Psoas muscle (tissue), 8 donors: ENCODE data around the gene CYP3A5. TPM values are rescaled to one million over a fixed set of nuclear protein-coding genes. Genes with fewer than 3 reads are reported as not detected.
"Not testable (repeated sequence)": the region's sequence is repeated elsewhere in the genome, so short reads cannot be mapped to it uniquely, and the experiment has no call there.

ENCODE experiments used
- ATAC-seq, 4 donors: fragments of 200-7000 bp; cut with Tn5 transposase; one replicate each; pipeline ENCODE4 v1.9.1; 2020; ENCODE audit warnings: moderate library complexity in 3 of 4, mild to moderate bottlenecking in 2 of 4
- DNase-seq, 2 donors: peaks; one replicate each; pipeline ENCODE4 v3.0.0-alpha.2; 2020
- H3K27ac ChIP-seq: fragments of 200-600 bp; one replicate; pipeline ENCODE4 v1.8.0; 2022
- H3K27me3 ChIP-seq, 3 donors: fragments of 200-600 bp in 1 of 3; one replicate each; pipeline versions ENCODE4 v1.6.1 to v1.8.0; 2013 to 2022; ENCODE audit warnings: low read length in 2 of 3, mild to moderate bottlenecking in 2 of 3, moderate library complexity in 1 of 3; ENCODE audit not compliant: insufficient read depth in 3 of 3
- H3K36me3 ChIP-seq, 2 donors: fragments of 200-600 bp in 1 of 2; one replicate each; pipeline versions ENCODE4 v1.6.1 to v1.8.0; 2013 to 2022; ENCODE audit warnings: low read depth in 1 of 2, mild to moderate bottlenecking in 1 of 2, moderate library complexity in 1 of 2; ENCODE audit not compliant: insufficient read depth in 1 of 2
- H3K4me1 ChIP-seq: fragments of 200-600 bp; one replicate; pipeline ENCODE4 v1.8.0; 2022
- H3K4me3 ChIP-seq: fragments of 200-600 bp; one replicate; pipeline ENCODE4 v1.8.0; 2022; ENCODE audit warnings: mild to moderate bottlenecking
- H3K9me3 ChIP-seq: fragments of 200-600 bp; one replicate; pipeline ENCODE4 v1.8.0; 2022
- CTCF ChIP-seq: fragments of 200-600 bp; IDR thresholded peaks from one replicate; pipeline ENCODE4 v1.8.0; 2022; ENCODE audit warnings: antibody characterized with exemption
- WGBS, 3 donors: extraction: QIAGEN DNeasy Blood & Tissue Kit; methylation state at CpG; one replicate each; pipeline versions ENCODE4 v1.1.6 to v1.1.7; 2013; 5-methylcytosine and 5-hydroxymethylcytosine counted together
- intact Hi-C, 2 donors: fragments of 100-400 bp; cut with DNase I; formaldehyde crosslinking; loops; one replicate each; pipeline versions ENCODE4 v1.11.0 to v1.14.2; 2022
- polyA plus RNA-seq, 3 donors: library from polyadenylated mRNA; stranded (reverse); fragments of 200-250 nt; gene quantifications; one replicate each; pipeline ENCODE4 v1.2.3, GENCODE V29; 2013
- total RNA-seq, 4 donors: library from RNA; stranded (reverse); fragmentation: NEBNext Ultra II Directional in 2 of 4; extraction: Animal tissue kit (Norgen Biotek cat#: 25700) in 2 of 4; gene quantifications; one replicate each; pipeline versions ENCODE4 v1.2.1 to v1.2.4, GENCODE V29; 2021 to 2023
- donor health status: healthy with polysubstance abuse.
- donor health status: DM: no; HTN: no; CAD: no; lungs with moderate emphysema.
- donor health status: Bipolar disorder and iron deficiency.
- donor health status: healthy.
- donor health status: DM: yes; HTN: yes; CAD: no.
- donor health status: DM: no; HTN: no; CAD: no.
- donor health status: DM: no; HTN: no; CAD: no.
- donor health status: DM: yes; HTN: yes; CAD: no.

The CYP3A5 gene
- total and polyA plus RNA-seq, 7 donors: 0.12 to 2.4 (median 0.32) TPM

- no peak for DNase-seq
- no peak overlapping the region for H3K4me3 ChIP-seq
- 40 to 79% (median 52%) methylated on average over 1 of the region's 1 CpG for WGBS, 3 donors
Observed at GRCh38 chr7:99707096-99707495, 27.3 kb upstream of the CYP3A5 start.

GRCh38 chr7:99699946-99700345 lies 20.1 kb upstream of the CYP3A5 start:
- intact Hi-C loops: no loop called here
- H3K4me3 ChIP-seq: no peak overlapping the region
- H3K4me1 ChIP-seq: no peaks in the 10 kb centered on the region
- DNase-seq (no peak), ATAC-seq (no peak)
- no peak for TF ChIP-seq CTCF
- no peaks in the 10 kb centered on the region for H3K27me3 ChIP-seq
- H3K9me3 ChIP-seq: no peaks in the 10 kb centered on the region
- H3K27ac ChIP-seq: no peak overlapping the region
- WGBS, 3 donors: 49 to 68% (median 54%) methylated on average over 5 of the region's 5 CpGs
- H3K36me3 ChIP-seq: no peaks in the 10 kb centered on the region

More at GRCh38 chr7:99707096-99707495, 27.3 kb upstream of the CYP3A5 start:
- no peak for ATAC-seq
- H3K9me3 ChIP-seq: peaks cover 17% of the 10 kb centered on the region
- H3K36me3 ChIP-seq: peaks cover 0 to 17% of the 10 kb centered on the region in 2 donors
- no peak overlapping the region for H3K27ac ChIP-seq
- H3K27me3 ChIP-seq: no peaks in the 10 kb centered on the region
- TF ChIP-seq CTCF: no peak
- intact Hi-C loops: no loop called here
- no peaks in the 10 kb centered on the region for H3K4me1 ChIP-seq

GRCh38 chr7:99698867-99699730 lies 19.3 kb upstream of the CYP3A5 start:
- H3K4me1 ChIP-seq, H3K9me3 ChIP-seq, H3K4me3 ChIP-seq, DNase-seq, H3K27ac ChIP-seq, H3K27me3 ChIP-seq, intact Hi-C loops, H3K36me3 ChIP-seq, ATAC-seq: not testable (repeated sequence)
- 33 to 50% (median 44%) methylated on average over 6 of the region's 6 CpGs for WGBS, 3 donors

GRCh38 chr7:99694912-99695304 lies 15.1 kb upstream of the CYP3A5 start:
- Histone ChIP-seq H3K36me3 (no peaks in the 10 kb centered on the region), H3K27ac (no peak overlapping the region), H3K4me3 (no peak overlapping the region), H3K4me1 (no peaks in the 10 kb centered on the region), H3K9me3 (no peaks in the 10 kb centered on the region), H3K27me3 (no peaks in the 10 kb centered on the region)
- intact Hi-C loops: no loop called here
- TF ChIP-seq CTCF: no peak
- no peak for ATAC-seq
- 79 to 100% (median 87%) methylated on average over 1 of the region's 1 CpG for WGBS, 3 donors
- DNase-seq: no peak

GRCh38 chr7:99694201-99694911 lies 14.6 kb upstream of the CYP3A5 start:
- no peak for TF ChIP-seq CTCF
- Histone ChIP-seq H3K27me3 (no peaks in the 10 kb centered on the region), H3K27ac (no peak overlapping the region), H3K36me3 (no peaks in the 10 kb centered on the region), H3K4me1 (no peaks in the 10 kb centered on the region), H3K4me3 (no peak overlapping the region), H3K9me3 (no peaks in the 10 kb centered on the region)
- DNase-seq: no peak
- WGBS, 3 donors: 87 to 90% (median 90%) methylated on average over 5 of the region's 5 CpGs
- no peak for ATAC-seq
- intact Hi-C loops: no loop called here
